ENCODE results near the gene RNF213.

GRCh38 chr17:80430446-80431245 is 170.0 kb downstream of the RNF213 start:
- TF ChIP-seq EZH2 (IDR thresholded peaks at IDR 0.05; ENCODE audit: low read length, missing control alignments) (no peak), CTCF (conservative IDR thresholded peaks at IDR 0.05 in 1 of 2, IDR thresholded peaks at IDR 0.05 in 1 of 2; ENCODE audit: low read depth in 1 of 2, low read length in 2 of 2) (no peak)

All from fibroblast of lung (primary cell).